Measurements from ENCODE around the gene KIF21A.

Gene KIF21A

GRCh38 chr12:39431797-39432196, 11.1 kb downstream of the KIF21A start:
- no peak overlapping the region for H3K4me3 ChIP-seq (ENCODE audit: low read depth, low read length)

- no peak overlapping the region for H3K4me3 ChIP-seq (ENCODE audit: low read depth, low read length)
These were observed 11.7 kb downstream of the KIF21A start for GRCh38 chr12:39431002-39431796.

- H3K4me3 ChIP-seq (ENCODE audit: low read depth, low read length), result no peak overlapping the region
These were observed 13.1 kb downstream of the KIF21A start for GRCh38 chr12:39429809-39430208.

- H3K4me3 ChIP-seq (ENCODE audit: low read depth, low read length), result no peak overlapping the region
These were observed 15.5 kb downstream of the KIF21A start for GRCh38 chr12:39427360-39427808.

- no peak overlapping the region for H3K4me3 ChIP-seq (ENCODE audit: low read depth, low read length)
These were observed 16.2 kb downstream of the KIF21A start for GRCh38 chr12:39426636-39427240.

- no peak overlapping the region for H3K4me3 ChIP-seq (ENCODE audit: low read depth, low read length)
These were observed 22.9 kb downstream of the KIF21A start for GRCh38 chr12:39420043-39420442.

GRCh38 chr12:39419471-39419870, 23.4 kb downstream of the KIF21A start:
- H3K4me3 ChIP-seq (ENCODE audit: low read depth, low read length), result no peak overlapping the region

- no peak overlapping the region for H3K4me3 ChIP-seq (ENCODE audit: low read depth, low read length)
These were observed 25.0 kb downstream of the KIF21A start for GRCh38 chr12:39417916-39418315.

- H3K4me3 ChIP-seq (ENCODE audit: low read depth, low read length), result no peak overlapping the region
These were observed 28.8 kb downstream of the KIF21A start for GRCh38 chr12:39413836-39414771.

GRCh38 chr12:39412210-39412609, 30.7 kb downstream of the KIF21A start:
- no peak overlapping the region for H3K4me3 ChIP-seq (ENCODE audit: low read depth, low read length)

- no peak overlapping the region for H3K4me3 ChIP-seq (ENCODE audit: low read depth, low read length)
These were observed 36.7 kb downstream of the KIF21A start for GRCh38 chr12:39406262-39406661.

GRCh38 chr12:39405580-39405979, 37.3 kb downstream of the KIF21A start:
- H3K4me3 ChIP-seq (ENCODE audit: low read depth, low read length), result no peak overlapping the region

GRCh38 chr12:39404000-39404399, 38.9 kb downstream of the KIF21A start:
- H3K4me3 ChIP-seq (ENCODE audit: low read depth, low read length), result no peak overlapping the region

GRCh38 chr12:39403376-39403775, 39.5 kb downstream of the KIF21A start:
- H3K4me3 ChIP-seq (ENCODE audit: low read depth, low read length), result no peak overlapping the region

- H3K4me3 ChIP-seq (ENCODE audit: low read depth, low read length), result no peak overlapping the region
These were observed 40.0 kb downstream of the KIF21A start for GRCh38 chr12:39402922-39403321.

- H3K4me3 ChIP-seq (ENCODE audit: low read depth, low read length), result no peak overlapping the region
These were observed 41.5 kb downstream of the KIF21A start for GRCh38 chr12:39401459-39401858.

GRCh38 chr12:39395866-39396265, 47.1 kb downstream of the KIF21A start:
- no peak overlapping the region for H3K4me3 ChIP-seq (ENCODE audit: low read depth, low read length)

- no peak overlapping the region for H3K4me3 ChIP-seq (ENCODE audit: low read depth, low read length)
These were observed 49.0 kb downstream of the KIF21A start for GRCh38 chr12:39393890-39394289.

GRCh38 chr12:39393179-39393578, 49.7 kb downstream of the KIF21A start:
- no peak overlapping the region for H3K4me3 ChIP-seq (ENCODE audit: low read depth, low read length)

- H3K4me3 ChIP-seq (ENCODE audit: low read depth, low read length), result no peak overlapping the region
These were observed 50.6 kb downstream of the KIF21A start for GRCh38 chr12:39392154-39392925.

GRCh38 chr12:39390752-39391151, 52.2 kb downstream of the KIF21A start:
- no peak overlapping the region for H3K4me3 ChIP-seq (ENCODE audit: low read depth, low read length)
